Transverse colon (tissue), 3 donors: ENCODE data around the gene SYNE3.

Experiments
- CTCF ChIP-seq, 5 experiments: fragments of 200-600 bp in 3 of 5; fragments of 450-650 bp in 2 of 5; sonication (generic) in 3 of 5; IDR thresholded peaks; 1 replicate in 2 of 5; 2 replicates in 3 of 5; pipeline ENCODE4 v1.5.1; 2016 to 2017; ENCODE audit warnings: antibody characterized with exemption in 5 of 5, inconsistent platforms in 3 of 5, mild to moderate bottlenecking in 2 of 5, moderate library complexity in 1 of 5
- EP300 ChIP-seq: sonication (generic); formaldehyde crosslinking; IDR thresholded peaks from one replicate; pipeline ENCODE4 v1.6.1; 2017; ENCODE audit warnings: antibody characterized with exemption, low read depth
- POLR2A ChIP-seq: fragments of 450-650 bp; IDR thresholded peaks from one replicate; pipeline ENCODE4 v1.6.1; 2016; ENCODE audit warnings: antibody characterized with exemption, mild to moderate bottlenecking, moderate library complexity

GRCh38 chr14:95500772-95501401, 15.6 kb downstream of the SYNE3 start:
- TF ChIP-seq CTCF (IDR thresholded peaks at IDR 0.05) (no peak), EP300 (no peak), POLR2A (no peak)
